G401 (cell line): ENCODE measurements around the gene ZCCHC2. TPM values are rescaled to one million over a fixed set of nuclear protein-coding genes. Genes with fewer than 3 reads are reported as not detected.

Source experiments
- total RNA-seq: library from RNA; depleted of rRNA; stranded (reverse); fragments of >200 nt; shearing (Covaris generic); gene quantifications from 2 replicates; pipeline ENCODE4 v1.2.3, GENCODE V29; 2014; rRNA removed

ZCCHC2 gene
- total RNA-seq, 1 experiment from 2014 or later = 27.0 TPM

Other genes with a start within 250 kb of the ZCCHC2 start
- gene TNFRSF11A, start 197.7 kb upstream of the ZCCHC2 start, total RNA-seq = 0.24 and 0.25 TPM in 2 replicates
- gene PHLPP1, start 192.5 kb downstream of the ZCCHC2 start, total RNA-seq = 5.8 and 6.6 TPM in 2 replicates